HG02623 (cell line): ENCODE measurements around the gene NCBP2.
"Not testable (repeated sequence)": the region's sequence is repeated elsewhere in the genome, so short reads cannot be mapped to it uniquely, and the experiment has no call there.

Experiments used
- ATAC-seq: cut with Tn5 transposase; IDR thresholded peaks from one replicate; pipeline ENCODE4 v1.9.1; 2021; ENCODE audit warnings: moderate library complexity; ENCODE audit not compliant: unreplicated experiment

Gene NCBP2

DNA sequence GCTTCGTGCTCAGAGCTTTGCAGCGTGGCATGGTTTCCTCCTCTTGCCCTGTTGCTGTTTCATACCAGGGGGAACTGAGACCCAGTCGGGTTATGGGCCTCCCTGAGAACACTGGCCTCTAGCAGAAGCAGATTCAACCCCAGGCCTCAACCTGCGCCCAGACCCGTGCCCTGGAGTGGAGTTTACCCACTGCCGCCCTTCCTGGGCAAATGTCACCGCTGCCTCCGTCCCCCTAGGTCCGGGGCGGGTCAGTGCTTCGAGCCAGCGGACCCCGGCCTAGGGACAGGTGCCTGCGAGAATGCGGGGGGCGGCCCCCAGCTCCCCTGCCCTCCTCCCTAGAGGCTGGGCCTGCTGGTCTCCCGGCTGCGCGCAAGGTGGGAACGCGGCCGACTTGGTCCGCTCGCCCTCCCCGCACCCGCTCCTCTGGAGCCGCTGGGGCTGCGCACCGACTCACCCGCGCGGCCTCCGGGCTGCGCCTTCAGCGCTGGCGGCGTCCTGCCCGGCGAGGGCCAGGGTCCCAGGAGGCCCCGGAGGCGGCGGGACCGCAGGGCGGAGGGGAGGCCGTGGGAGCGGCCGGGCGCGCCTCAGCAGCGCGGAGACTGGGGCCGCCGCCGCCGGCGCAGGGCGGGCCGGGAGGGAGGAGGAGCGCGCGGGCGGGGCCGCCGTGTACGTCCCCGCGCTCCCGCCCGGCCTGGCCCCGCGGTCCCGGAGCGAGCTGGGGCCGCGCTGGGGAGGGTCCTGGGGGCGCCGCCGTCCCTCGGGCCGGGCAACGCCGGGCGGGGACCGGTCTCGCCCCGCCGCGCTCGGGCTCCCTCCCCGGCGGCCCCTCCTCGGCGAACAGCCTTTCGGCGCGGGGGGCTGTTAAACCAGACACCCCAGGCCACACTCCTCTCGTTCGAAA, 26.2 kb upstream of the NCBP2 start, which contains the start of gene PIGZ:
Gene PIGZ (minus strand): TSS at position 601 of the 901 bp plus-strand sequence. CDS start 16,802 bp downstream, outside the sequence.
- ATAC-seq = peak; percentile 54

DNA sequence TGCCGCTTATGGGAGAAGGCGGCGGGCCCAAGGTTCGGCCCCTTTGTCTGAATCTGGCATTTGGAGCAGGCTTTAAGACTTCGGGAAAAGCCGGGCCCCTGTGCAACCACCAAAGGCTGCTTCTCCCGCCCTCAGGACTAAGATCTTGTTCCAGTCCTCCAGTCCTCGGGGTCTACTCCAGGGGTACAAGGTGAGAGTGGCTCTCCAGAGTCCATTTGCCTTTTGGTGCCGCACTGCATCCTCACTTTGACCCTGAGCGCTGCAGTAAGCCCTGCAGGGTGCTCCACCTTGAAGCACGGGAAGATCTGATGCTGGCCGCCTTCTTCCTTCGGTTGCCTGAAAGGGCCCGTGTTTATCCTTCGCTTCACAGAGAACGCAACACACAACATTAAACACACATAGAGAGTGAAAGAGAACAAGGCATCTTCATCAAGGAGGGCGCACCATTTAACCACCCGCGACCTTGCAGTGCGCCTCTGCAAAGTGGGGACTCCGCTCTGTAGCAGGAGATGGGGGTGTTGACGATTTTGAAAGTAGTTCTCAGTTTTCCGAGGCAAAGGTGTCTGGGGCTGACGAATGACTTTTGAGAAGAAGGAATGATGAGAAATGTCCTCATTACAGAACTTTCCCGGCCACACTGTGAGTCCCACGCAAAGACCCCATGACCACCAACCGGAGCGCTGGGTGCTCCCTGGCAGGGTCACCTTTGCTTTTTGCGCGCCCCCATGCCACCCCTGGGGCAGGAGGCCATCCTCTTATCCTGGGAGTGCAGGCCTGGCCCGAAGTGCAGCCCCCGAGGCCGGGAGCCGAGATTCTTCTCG, 25.3 kb upstream of the NCBP2 start:
- ATAC-seq = no peak

DNA sequence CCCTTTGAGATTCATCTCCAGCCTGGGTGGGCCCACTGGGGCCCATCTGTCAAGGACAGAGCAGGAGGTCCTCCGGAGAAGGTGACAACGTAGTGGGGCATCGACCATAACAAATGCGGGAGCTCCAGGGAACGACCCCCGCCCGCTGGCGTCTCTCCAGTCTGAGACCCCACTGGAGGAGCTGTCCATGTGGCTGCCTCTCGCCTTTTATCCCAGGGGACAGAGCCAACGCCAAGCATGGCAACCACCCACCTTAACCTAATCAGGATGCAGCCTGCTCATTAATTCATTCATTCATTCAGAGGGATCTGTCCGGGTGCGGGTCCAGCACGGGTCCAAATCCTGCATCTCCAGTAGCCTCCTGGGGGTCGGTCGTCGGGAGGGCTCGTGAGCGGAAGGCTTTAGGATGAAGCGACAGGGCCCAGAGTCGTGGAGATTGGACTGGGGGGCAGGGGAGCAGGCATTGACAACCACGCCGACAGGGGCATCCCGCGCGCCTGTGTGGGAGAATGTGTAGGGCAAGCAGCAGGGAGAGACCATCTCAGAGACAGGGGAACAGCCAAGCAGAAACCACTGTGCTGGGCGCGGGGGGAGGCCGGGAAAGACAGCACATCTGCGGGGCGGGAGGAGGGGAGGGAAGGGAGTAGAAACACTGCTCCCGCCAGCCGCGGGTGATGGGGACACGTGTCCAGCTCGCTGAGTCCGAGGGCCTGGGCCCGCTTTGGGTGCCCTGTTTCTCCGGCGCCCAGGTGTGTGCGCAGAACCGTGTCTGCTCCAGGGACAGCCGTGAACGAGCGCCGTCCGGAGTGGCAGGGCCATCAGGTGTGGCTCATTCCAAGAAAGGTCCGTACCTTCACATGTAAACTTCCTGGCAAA, 24.4 kb upstream of the NCBP2 start:
- ATAC-seq = no peak

DNA sequence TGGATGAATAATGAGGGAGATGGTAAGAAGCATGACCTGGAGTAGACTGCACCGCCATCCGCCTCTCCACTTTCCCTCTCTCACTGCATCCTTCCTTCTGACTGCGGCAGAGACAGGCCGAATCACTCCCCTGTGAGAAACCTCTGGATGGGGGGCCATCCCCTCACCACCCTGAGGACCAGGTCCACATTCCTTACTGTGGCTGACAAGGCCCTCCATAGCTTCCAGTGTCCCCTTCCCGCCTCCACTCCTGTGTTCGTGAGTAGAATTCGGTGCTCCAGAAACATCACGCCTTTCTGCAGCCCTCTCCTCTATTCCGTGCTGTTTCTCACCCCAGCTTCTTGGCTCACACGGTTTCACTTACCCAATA, 23.5 kb upstream of the NCBP2 start:
- ATAC-seq = no peak

DNA sequence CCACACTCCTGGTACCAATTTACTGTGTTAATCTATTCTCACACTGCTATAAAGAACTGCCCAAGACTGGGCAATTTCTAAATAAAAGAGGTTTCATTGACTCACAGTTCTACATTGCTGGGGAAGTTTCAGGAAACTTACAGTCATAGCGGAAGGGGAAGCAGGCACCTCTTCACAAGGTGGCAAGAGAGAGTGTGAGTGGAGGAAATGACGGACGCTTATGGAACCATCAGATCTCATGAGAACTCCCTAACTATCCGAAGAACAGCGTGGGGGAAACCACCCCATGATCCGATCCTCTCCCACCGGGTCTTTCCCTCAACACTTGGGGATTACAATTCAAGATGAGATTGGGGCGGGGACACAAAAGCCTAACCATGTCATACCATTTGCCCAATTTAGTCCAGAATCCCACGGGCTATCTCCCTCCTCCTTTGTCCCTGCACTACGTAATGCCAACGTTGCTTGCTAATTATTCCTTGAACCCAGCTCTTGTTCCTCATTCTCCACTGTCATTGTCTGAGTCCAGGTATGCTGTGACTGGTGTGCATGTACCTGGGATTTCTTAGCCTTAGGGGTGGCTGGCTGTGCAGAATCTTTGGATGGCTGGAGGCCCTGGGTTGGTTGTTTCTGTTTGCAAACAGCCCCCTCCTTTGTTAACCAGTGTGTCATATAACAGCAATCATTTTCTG, 22.9 kb upstream of the NCBP2 start:
- no peak for ATAC-seq

DNA sequence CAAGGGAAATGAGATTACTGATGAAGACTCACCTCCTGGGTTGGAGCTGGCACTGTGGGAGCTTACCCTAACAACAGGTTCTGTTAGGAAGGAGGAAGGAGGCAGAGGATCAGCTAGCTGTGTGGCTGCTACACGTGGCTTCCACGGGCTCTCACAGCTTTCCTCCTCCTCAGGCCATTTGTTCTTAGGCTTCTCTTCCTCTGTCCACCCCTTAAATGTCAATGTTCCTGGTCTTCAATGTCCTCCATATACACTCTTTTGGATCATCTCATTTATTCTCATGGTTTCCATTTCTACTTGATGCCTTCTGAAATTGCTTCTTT, 21.3 kb upstream of the NCBP2 start:
- no peak for ATAC-seq

DNA sequence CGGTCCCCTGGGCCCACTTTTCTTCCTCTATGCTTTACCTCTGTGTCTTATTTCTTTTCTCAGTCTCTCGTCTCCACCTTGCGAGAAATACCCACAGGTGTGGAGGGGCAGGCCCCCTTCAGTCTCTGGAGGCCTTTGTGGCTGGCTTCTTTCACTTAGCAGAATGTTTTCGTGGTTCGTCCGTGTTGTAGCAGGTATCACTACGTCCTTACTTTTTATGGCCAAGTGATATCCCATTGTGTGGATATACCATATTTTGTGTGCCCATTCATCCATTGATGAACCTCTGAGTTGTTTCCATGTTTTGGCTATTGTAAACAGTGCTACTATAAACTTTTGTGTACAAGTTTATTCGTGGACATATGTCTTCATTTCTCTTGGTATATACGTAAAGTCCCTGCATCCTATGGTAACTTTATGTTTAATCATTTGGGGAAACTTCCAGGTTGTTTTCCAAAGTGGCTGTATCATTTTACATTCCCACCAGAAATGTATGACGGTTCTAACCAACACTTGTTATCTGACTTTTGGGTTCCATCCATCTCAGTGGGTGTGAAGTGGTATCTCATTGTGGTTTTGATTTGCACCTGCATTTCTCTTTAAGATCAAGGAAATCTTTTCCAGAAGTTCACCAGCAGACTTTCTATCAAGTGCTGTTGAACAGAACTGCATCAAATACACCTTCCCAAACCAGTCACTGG, 20.8 kb upstream of the NCBP2 start:
- no peak for ATAC-seq

DNA sequence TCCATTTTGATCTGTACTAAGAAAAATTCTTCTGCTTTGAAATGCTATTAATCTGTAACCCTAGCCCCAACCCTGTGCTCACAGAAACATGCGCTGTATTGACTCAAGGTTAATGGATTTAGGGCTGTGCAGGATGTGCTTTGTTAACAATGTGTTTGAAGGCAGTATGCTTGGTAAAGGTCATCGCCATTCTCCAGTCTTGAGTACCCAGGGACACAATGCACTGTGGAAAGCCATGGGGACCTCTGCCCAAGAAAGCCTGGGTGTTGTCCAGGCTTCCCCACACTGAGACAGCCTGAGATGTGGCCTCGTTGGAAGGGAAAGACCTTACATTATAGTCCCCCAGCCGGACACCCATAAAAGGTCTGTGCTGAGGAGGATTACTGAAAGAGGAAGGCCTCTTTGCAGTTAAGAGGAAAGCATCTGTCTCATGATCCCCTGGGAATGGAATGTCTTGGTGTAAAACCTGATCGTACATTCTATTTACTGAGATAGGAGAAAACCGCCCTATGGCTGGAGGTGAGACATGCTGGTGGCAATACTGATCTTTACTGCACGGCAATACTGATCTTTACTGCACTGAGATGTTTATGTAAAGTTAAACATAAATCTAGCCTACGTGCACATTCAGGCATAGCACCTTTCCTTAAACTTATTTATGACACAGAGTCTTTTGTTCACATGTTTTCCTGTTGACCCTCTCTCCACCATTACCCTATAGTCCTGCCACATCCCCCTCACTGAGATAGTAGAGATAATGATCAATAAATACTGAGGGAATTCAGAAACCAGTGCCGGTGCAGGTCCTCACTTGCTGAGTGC, 20.0 kb upstream of the NCBP2 start:
- no peak for ATAC-seq

DNA sequence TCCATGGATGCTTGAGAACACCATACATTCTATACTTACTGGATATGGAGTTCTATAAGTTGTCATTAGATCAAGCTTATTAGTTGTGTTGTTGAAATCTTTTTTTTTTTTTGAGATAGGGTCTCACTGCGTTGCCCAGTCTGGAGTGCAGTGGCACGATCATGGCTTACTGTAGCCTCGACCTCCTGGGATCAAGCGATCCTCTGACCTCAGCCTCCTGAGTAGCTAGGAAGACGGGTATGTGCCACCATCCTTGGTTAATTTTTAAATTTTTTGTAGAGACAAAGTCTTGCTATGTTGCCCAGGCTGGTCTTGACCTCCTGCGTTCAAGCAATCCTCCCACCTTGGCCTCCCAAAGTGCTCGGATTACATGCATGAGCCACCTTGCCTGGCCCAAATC, 12.5 kb upstream of the NCBP2 start:
- ATAC-seq = no peak

DNA sequence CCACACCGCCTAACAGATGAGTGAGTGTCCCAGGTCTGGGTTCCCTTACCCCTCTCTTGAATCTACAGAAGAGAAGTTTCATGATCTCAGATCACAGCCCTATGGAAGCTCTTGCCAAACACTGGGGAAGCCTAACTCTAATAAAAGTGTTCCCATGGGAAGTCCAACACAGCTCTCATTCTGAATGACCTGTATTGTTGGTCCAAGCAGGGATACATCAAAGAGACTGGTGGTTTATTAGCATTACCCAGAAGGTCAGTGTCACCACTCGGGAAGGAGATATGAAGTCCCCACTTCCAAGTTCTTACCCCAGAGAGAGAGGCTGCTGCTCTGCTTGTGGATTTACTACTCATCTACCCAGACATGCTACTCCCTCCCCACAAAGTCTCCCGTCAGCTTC, 9.0 kb upstream of the NCBP2 start:
- no peak for ATAC-seq

DNA sequence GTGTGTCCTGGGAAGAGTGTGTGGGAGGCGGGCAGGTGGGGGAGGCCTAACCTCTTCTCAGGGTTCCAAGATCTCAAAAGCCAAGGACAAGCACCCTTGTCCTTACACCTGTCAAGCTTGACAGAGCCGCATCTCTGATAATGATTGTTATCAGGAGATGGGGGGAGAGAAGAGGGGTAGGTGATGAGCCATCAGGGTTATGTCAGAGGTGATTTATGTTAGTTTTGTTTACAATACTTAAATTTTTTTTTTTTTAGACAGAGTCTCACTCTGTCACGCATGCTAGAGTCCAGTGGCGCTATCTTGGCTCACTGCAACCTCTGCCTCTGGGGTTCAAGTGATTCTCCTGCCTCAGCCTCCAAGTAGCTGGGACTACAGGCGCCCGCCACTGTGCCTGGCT, 7.4 kb upstream of the NCBP2 start:
- no peak for ATAC-seq

DNA sequence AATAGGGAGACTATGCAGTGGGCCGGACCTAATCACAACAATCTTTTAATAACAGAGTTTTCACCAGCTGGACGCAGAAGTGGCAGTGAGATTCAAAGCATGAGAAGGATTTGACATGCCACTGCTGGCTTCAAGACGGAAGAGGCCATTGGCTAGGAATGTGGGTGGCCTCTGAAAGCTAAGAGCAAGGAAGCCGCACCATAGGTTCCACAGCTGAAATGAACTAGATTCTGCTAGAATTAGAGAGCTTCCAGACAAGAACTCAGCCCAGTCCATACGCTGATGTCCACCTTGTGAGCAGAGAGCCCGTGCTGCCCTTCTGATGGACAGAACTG, 6.9 kb upstream of the NCBP2 start:
- ATAC-seq = no peak

DNA sequence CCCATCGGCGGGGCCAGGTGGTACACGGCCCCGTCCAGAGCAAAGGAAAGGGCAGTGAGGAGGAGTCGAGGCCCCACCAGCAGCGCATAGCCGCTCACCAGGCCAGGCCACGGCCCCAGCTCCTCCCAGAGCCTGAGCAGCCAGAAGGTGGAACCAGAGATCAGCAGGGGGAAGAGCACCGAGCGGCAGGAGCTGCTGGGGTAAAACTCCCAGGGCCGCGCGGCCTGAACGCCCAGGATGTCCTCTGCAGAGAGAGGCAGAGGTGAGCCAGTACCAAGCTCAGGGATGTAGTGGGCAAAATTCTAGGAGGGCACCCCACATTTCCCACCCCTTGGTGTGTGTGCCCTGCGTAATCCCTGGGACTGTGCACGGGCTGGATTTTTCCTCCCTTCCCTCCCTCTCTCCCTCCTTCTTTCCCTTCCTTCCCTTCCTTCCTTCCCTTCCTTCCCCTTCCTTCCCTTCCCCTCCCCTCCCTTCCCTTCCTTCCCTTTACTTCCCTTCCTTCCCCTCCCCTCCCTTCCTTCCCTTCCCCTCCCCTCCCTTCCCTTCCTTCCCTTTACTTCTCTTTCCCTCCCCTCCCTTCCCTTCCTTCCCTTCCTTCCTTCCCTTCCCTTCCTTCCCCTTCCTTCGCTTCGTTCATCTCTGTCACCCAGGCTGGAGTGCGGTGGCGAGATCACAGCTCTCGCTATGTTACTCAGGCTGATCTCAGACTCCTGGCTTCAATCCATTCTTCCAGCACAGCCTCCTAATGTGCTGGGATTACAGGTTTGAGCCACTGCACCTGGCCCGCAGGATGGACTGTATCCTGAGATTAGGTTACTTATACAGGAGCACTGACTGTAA, 6.3 kb upstream of the NCBP2 start:
- ATAC-seq = no peak

DNA sequence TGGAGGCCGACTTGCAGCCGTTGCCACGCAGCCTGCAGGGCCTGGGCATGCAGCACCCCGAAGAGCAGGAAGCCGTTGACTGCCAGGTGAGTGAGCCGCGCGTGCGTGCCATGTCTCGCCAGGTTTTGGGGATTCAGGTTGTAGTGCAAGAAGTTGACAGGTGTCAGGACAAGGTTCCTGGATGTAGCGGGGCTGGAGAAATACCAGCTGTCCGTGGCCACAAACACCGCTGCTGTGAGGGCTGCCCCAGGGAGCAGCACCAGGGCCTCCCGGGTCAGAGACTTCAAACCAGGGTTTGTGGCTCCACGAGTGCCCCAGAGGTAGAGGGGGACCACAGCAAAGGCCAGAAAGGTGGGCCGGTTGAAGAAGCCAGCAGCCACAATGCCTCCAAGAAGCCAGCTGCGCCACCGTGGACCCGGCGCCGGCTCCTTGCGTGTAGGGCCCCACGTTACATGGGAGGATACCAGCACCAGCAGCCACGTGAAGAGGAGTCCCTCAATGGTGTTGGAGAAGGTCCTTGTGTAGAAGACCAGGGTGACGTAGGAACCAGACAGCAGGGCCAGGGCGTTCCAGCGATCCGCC, 5.6 kb upstream of the NCBP2 start:
- ATAC-seq = no peak

DNA sequence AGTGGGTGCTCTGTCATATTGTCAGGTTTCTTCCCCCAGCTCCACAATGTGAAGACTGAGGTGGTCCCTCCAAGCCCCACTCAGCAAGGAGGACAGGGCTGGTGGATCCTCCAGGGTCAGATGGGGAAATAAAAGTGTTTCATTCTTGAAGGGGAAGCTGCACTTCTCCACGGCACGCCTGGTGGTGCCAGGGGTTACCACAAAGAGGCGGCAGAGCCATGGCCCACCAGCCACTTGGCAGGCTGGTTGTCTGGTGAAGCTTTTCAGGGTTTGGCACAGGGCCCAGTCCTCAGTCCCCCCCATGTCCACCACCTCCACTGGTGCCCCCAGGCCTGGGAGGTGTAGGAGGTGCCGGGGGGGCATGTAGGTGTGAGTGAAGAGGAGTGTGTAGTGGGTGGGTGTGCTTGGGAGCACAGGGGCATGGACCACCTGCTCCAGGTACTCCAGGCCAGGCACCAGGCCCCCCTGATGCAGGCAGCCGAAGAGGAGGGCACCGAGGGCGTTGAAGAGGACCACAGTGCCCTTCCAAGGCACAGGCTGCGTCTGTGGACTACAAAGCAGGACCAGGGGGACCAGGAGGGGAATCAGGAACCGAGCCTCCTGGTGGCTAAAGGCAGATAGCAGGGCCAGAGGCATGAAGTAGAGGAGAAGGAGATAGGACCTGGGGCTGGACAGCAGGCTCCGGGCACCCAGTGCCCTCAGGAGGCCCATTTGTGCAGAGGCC, 5.0 kb upstream of the NCBP2 start:
- no peak for ATAC-seq

DNA sequence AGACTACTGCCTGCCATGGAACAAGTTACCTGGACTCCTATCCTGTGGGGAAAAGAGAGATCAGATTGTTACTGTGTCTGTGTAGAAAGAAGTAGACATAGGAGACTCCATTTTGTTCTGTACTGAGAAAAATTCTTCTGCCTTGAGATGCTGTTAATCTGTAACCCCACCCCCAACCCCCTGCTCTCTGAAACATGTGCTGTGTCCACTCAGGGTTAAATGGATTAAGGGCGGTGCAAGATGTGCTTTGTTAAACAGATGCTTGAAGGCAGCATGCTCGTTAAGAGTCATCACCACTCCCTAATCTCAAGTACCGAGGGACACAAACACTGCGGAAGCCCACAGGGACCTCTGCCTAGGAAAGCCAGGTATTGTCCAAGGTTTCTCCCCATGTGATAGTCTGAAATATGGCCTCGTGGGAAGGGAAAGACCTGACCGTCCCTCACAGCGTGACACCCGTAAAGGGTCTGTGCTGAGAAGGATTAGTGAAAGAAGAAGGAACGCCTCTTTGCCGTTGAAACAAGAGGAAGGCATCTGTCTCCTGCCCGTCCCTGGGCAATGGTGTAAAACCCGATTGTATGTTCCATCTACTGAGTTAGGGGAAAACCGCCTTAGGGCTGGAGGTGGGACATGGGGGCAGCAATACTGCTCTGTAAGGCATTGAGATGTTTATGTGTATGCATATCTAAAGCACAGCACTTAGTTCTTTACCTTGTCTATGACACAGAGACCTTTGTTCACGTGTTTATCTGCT, 1.9 kb upstream of the NCBP2 start:
- not testable (repeated sequence) for ATAC-seq

DNA sequence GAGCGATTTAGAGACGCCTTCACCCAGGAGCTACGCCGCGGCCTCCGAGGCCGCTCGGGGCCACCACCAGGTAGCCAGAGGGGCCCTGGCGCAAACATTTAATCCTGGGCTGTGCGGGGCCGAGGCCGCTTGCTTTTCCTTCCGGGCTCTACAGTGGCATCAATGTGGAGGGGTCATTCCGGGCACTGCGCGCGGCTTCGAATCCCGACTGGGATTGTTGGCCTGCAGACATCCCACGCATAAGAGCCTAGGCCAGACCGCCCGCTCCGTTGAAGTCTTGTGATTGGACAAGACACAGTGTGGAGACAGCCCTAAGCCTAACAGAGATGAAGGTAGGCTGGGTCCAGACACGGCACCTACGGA, 568 bp upstream of the NCBP2 start:
- peak; percentile 3 for ATAC-seq
